DMS 273 treated with DMSO at 0.1 percent for 48 hours (cell line): ENCODE data around the gene TMEM198.
A peak's percentile ranks its signal among the peaks of the same experiment; 100 is the strongest.

Experiments
- DNase-seq: peaks from one replicate; lab custom pipeline; 2025; lab: John Stamatoyannopoulos, UW

TMEM198 gene

GRCh38 chr2:219545295-219545942 is 1.6 kb downstream of the TMEM198 start:
- DNase-seq = no peak

GRCh38 chr2:219545943-219546352 is 2.1 kb downstream of the TMEM198 start:
- DNase-seq = no peak

- DNase-seq = no peak
Observed at GRCh38 chr2:219547621-219548020, 3.8 kb downstream of the TMEM198 start.

GRCh38 chr2:219548990-219549389 is 5.2 kb downstream of the TMEM198 start:
- no peak for DNase-seq

GRCh38 chr2:219549619-219550018 is 5.8 kb downstream of the TMEM198 start:
- no peak for DNase-seq

- DNase-seq = no peak
Observed at GRCh38 chr2:219551441-219552381, 7.9 kb downstream of the TMEM198 start.

- DNase-seq = peak; percentile 65
Observed at GRCh38 chr2:219552382-219553167, 8.7 kb downstream of the TMEM198 start.

GRCh38 chr2:219553168-219553417 is 9.3 kb downstream of the TMEM198 start:
- no peak for DNase-seq

GRCh38 chr2:219553463-219553963 is 9.7 kb downstream of the TMEM198 start:
- no peak for DNase-seq

- DNase-seq = no peak
Observed at GRCh38 chr2:219554350-219554749, 10.5 kb downstream of the TMEM198 start.

GRCh38 chr2:219555956-219556355 is 12.1 kb downstream of the TMEM198 start:
- no peak for DNase-seq

GRCh38 chr2:219556413-219556812 is 12.6 kb downstream of the TMEM198 start:
- no peak for DNase-seq

- DNase-seq = no peak
Observed at GRCh38 chr2:219557320-219557719, 13.5 kb downstream of the TMEM198 start.

GRCh38 chr2:219557791-219558785 is 14.3 kb downstream of the TMEM198 start:
- no peak for DNase-seq

- DNase-seq = no peak
Observed at GRCh38 chr2:219559156-219559915, 15.5 kb downstream of the TMEM198 start.

- no peak for DNase-seq
Observed at GRCh38 chr2:219560037-219560892, 16.4 kb downstream of the TMEM198 start.

- no peak for DNase-seq
Observed at GRCh38 chr2:219560893-219561178, 17.0 kb downstream of the TMEM198 start.

GRCh38 chr2:219561179-219562048 is 17.6 kb downstream of the TMEM198 start:
- no peak for DNase-seq
